HepG2 (cell line): ENCODE measurements around the gene RIMBP2. TPM values are rescaled to one million over a fixed set of nuclear protein-coding genes. Genes with fewer than 3 reads are reported as not detected.

Experiments
- DNMT3B ChIP-seq: conservative IDR thresholded peaks from 2 replicates; pipeline ENCODE4 v1.6.1; 2016; ENCODE audit warnings: missing biosample characterization, control low read depth
- ZNF451 ChIP-seq: sonication (generic); formaldehyde crosslinking; IDR thresholded peaks from 2 replicates; pipeline ENCODE4 v1.5.0; 2020; ENCODE audit warnings: mild to moderate bottlenecking, missing genetic modification reagents
- ZNF883 ChIP-seq: sonication (generic); formaldehyde crosslinking; IDR thresholded peaks from 2 replicates; pipeline ENCODE4 v1.5.1; 2020; ENCODE audit warnings: mild to moderate bottlenecking, missing genetic modification reagents; ENCODE audit errors: not compliant biosample characterization
- polyA plus RNA-seq, 8 experiments: library from polyadenylated mRNA; depleted of rRNA in 3 of 8; stranded (reverse) in 7 of 8; unstranded in 1 of 8; fragments of >200 nt; fragmentation: Illumina TruSeq in 4 of 8; extraction: Trizol in 4 of 8; gene quantifications; 2 replicates each; pipeline versions ENCODE4 v1.2.1 to v1.2.3, GENCODE V29; 2011 to 2016; ENCODE audit warnings: low read depth in 4 of 8, missing spikeins in 1 of 8, mixed read lengths in 1 of 8; ENCODE audit not compliant: insufficient read depth in 1 of 8
- total RNA-seq, 5 experiments: library from RNA; depleted of rRNA; stranded (reverse); fragments of >200 nt; fragmentation: Illumina TruSeq; extraction: Trizol; gene quantifications; 2 replicates each; pipeline ENCODE4 v1.2.3, GENCODE V29; 2016; ENCODE audit warnings: low read depth in 1 of 5
- TF ChIP-seq, protein P1 (sequence below): sonication (generic); formaldehyde crosslinking; IDR thresholded peaks from 2 replicates; pipeline ENCODE4 v1.4.0; 2020; ENCODE audit warnings: mild to moderate bottlenecking, missing genetic modification reagents
- TF ChIP-seq, protein P2 (sequence below), 2 experiments: fragments of 450-650 bp in 1 of 2; sonication (generic) in 1 of 2; formaldehyde crosslinking in 1 of 2; IDR thresholded peaks; 2 replicates each; pipeline versions ENCODE4 v1.6.1 to v1.8.0; 2016 to 2022; ENCODE audit warnings: antibody characterized with exemption in 1 of 2, mild to moderate bottlenecking in 1 of 2, missing genetic modification reagents in 1 of 2

The RIMBP2 gene
- total and polyA plus RNA-seq, 2 of the 13 experiments (the other 11 are each of a cell fraction or from before 2014, with no cell fraction given), result 0.03 TPM; not detected in 1

DNA sequence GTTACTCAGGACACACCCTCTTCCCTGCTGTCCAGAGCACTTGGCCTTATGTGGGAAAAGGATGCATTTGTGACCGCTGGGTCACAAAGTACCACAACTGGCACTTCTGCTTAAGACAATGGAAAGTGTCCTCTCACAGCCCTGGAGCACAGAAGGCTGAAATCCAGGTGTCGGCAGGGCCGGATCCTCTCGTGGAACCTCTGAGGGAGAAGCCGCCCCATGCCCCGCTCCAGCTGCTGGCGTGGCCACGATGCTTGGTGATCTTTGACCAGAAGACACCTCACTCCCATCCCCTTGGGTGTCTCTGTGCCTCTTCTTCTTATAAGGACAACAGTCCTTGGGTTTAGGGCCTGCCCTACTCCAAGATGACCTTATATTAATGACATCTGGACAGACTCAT is 221.4 kb downstream of the RIMBP2 start (continued):
- TF ChIP-seq ZNF883 (no peak), DNMT3B (no peak), ZNF451 (no peak)
- TF ChIP-seq, protein P1, sequence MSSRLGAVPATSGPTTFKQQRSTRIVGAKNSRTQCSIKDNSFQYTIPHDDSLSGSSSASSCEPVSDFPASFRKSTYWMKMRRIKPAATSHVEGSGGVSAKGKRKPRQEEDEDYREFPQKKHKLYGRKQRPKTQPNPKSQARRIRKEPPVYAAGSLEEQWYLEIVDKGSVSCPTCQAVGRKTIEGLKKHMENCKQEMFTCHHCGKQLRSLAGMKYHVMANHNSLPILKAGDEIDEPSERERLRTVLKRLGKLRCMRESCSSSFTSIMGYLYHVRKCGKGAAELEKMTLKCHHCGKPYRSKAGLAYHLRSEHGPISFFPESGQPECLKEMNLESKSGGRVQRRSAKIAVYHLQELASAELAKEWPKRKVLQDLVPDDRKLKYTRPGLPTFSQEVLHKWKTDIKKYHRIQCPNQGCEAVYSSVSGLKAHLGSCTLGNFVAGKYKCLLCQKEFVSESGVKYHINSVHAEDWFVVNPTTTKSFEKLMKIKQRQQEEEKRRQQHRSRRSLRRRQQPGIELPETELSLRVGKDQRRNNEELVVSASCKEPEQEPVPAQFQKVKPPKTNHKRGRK (CRISPR knock-in tag), result no peak
- TF ChIP-seq, protein P2, sequence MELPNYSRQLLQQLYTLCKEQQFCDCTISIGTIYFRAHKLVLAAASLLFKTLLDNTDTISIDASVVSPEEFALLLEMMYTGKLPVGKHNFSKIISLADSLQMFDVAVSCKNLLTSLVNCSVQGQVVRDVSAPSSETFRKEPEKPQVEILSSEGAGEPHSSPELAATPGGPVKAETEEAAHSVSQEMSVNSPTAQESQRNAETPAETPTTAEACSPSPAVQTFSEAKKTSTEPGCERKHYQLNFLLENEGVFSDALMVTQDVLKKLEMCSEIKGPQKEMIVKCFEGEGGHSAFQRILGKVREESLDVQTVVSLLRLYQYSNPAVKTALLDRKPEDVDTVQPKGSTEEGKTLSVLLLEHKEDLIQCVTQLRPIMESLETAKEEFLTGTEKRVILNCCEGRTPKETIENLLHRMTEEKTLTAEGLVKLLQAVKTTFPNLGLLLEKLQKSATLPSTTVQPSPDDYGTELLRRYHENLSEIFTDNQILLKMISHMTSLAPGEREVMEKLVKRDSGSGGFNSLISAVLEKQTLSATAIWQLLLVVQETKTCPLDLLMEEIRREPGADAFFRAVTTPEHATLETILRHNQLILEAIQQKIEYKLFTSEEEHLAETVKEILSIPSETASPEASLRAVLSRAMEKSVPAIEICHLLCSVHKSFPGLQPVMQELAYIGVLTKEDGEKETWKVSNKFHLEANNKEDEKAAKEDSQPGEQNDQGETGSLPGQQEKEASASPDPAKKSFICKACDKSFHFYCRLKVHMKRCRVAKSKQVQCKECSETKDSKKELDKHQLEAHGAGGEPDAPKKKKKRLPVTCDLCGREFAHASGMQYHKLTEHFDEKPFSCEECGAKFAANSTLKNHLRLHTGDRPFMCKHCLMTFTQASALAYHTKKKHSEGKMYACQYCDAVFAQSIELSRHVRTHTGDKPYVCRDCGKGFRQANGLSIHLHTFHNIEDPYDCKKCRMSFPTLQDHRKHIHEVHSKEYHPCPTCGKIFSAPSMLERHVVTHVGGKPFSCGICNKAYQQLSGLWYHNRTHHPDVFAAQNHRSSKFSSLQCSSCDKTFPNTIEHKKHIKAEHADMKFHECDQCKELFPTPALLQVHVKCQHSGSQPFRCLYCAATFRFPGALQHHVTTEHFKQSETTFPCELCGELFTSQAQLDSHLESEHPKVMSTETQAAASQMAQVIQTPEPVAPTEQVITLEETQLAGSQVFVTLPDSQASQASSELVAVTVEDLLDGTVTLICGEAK (IDR thresholded peaks at IDR 0.05), result no peak
- TF ChIP-seq, protein P2 (CRISPR knock-in tag; IDR thresholded peaks at IDR 0.05), result no peak
